ENCODE data around the gene HSD17B4. TPM values are rescaled to one million over a fixed set of nuclear protein-coding genes. Genes with fewer than 3 reads are reported as not detected.
A peak's percentile ranks its signal among the peaks of the same experiment; 100 is the strongest.

The HSD17B4 gene
- total and polyA plus RNA-seq, 2 of the 13 experiments (the other 11 are each of a cell fraction or from before 2014, with no cell fraction given) = 178 to 399 TPM

DNA sequence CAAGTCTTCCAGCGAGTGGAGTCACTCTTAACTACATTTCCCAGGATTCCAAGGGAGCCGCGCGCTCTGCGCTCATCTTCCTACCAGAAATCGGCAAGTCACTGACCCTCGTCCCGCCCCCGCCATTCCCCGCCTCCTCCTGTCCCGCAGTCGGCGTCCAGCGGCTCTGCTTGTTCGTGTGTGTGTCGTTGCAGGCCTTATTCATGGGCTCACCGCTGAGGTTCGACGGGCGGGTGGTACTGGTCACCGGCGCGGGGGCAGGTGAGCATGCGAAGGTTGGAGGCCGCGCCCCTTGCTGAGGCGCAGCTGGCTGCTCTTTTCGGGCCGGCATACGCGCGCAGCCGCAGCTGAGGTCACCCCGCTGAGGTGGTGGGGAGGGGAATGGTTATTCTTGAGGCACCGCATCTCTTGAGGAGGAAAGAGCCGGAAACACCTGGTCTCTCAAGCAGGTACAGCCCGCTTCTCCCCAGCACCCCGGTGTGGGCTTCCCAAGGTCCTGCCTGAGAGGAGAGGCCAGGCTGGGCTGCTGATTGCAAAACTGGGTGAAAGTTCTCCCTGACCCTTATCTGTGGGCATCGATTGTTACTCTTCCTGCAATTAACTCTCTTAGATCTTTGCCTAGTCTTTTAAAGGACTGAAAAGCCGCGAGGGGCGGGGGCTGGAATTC lies at the start of gene HSD17B4 (continued):
- TF ChIP-seq U2AF2 (IDR thresholded peaks at IDR 0.05; ENCODE audit: low read depth, low read length) (no peak), RFXANK (CRISPR knock-in tag; IDR thresholded peaks at IDR 0.05) (no peak), ISX (CRISPR knock-in tag; conservative IDR thresholded peaks at IDR 0.05) (no peak), PLRG1 (conservative IDR thresholded peaks at IDR 0.05) (no peak), ARID2 (CRISPR knock-in tag; IDR thresholded peaks at IDR 0.05; ENCODE audit: borderline replicate concordance) (no peak), ZFX (CRISPR knock-in tag; IDR thresholded peaks at IDR 0.05; ENCODE audit: low read depth) (peak; percentile 95), IRX3 (CRISPR knock-in tag; IDR thresholded peaks at IDR 0.05; ENCODE audit: borderline replicate concordance, low read depth) (no peak), PHB2 (IDR thresholded peaks at IDR 0.05; ENCODE audit: partially characterized antibody) (no peak), SMYD3 (CRISPR knock-in tag; IDR thresholded peaks at IDR 0.05) (no peak), ZNF263 (CRISPR knock-in tag; IDR thresholded peaks at IDR 0.05) (no peak; the same call in 1 of the 2 replicates), KDM3A (CRISPR knock-in tag; IDR thresholded peaks at IDR 0.05; ENCODE audit: low read depth) (peak; percentile 40; the same call in 1 of the 2 replicates), TARDBP (CRISPR knock-in tag; IDR thresholded peaks at IDR 0.05) (peak; percentile 11; the same call in 1 of the 2 replicates), EP300 (IDR thresholded peaks at IDR 0.05; ENCODE audit: low read depth in 2 of 2, low read length in 2 of 2) (peak; percentile 26 to 93; a peak in 3 of 4 replicates), EP300 (CRISPR knock-in tag; IDR thresholded peaks at IDR 0.05; ENCODE audit: borderline replicate concordance) (peak; percentile 59; the same call in 1 of the 2 replicates), RXRB (CRISPR knock-in tag; IDR thresholded peaks at IDR 0.05; ENCODE audit: borderline replicate concordance) (peak; percentile 100), CC2D1A (CRISPR knock-in tag; IDR thresholded peaks at IDR 0.05) (0 out of 2 replicates have a peak, but pooled peaks have one; percentile 68)
- TF ChIP-seq, protein P1, sequence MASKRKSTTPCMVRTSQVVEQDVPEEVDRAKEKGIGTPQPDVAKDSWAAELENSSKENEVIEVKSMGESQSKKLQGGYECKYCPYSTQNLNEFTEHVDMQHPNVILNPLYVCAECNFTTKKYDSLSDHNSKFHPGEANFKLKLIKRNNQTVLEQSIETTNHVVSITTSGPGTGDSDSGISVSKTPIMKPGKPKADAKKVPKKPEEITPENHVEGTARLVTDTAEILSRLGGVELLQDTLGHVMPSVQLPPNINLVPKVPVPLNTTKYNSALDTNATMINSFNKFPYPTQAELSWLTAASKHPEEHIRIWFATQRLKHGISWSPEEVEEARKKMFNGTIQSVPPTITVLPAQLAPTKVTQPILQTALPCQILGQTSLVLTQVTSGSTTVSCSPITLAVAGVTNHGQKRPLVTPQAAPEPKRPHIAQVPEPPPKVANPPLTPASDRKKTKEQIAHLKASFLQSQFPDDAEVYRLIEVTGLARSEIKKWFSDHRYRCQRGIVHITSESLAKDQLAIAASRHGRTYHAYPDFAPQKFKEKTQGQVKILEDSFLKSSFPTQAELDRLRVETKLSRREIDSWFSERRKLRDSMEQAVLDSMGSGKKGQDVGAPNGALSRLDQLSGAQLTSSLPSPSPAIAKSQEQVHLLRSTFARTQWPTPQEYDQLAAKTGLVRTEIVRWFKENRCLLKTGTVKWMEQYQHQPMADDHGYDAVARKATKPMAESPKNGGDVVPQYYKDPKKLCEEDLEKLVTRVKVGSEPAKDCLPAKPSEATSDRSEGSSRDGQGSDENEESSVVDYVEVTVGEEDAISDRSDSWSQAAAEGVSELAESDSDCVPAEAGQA (IDR thresholded peaks at IDR 0.05; ENCODE audit: low read depth) = no peak
- TF ChIP-seq, protein P1 (CRISPR knock-in tag; IDR thresholded peaks at IDR 0.05; ENCODE audit: borderline replicate concordance) = 0 out of 2 replicates have a peak, but pooled peaks have one; percentile 23
- TF ChIP-seq, protein P2, sequence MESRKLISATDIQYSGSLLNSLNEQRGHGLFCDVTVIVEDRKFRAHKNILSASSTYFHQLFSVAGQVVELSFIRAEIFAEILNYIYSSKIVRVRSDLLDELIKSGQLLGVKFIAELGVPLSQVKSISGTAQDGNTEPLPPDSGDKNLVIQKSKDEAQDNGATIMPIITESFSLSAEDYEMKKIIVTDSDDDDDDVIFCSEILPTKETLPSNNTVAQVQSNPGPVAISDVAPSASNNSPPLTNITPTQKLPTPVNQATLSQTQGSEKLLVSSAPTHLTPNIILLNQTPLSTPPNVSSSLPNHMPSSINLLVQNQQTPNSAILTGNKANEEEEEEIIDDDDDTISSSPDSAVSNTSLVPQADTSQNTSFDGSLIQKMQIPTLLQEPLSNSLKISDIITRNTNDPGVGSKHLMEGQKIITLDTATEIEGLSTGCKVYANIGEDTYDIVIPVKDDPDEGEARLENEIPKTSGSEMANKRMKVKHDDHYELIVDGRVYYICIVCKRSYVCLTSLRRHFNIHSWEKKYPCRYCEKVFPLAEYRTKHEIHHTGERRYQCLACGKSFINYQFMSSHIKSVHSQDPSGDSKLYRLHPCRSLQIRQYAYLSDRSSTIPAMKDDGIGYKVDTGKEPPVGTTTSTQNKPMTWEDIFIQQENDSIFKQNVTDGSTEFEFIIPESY (CRISPR knock-in tag; IDR thresholded peaks at IDR 0.05) = no peak
- TF ChIP-seq, protein P3, sequence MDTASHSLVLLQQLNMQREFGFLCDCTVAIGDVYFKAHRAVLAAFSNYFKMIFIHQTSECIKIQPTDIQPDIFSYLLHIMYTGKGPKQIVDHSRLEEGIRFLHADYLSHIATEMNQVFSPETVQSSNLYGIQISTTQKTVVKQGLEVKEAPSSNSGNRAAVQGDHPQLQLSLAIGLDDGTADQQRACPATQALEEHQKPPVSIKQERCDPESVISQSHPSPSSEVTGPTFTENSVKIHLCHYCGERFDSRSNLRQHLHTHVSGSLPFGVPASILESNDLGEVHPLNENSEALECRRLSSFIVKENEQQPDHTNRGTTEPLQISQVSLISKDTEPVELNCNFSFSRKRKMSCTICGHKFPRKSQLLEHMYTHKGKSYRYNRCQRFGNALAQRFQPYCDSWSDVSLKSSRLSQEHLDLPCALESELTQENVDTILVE (CRISPR knock-in tag; IDR thresholded peaks at IDR 0.05) = no peak
- TF ChIP-seq, protein P4, sequence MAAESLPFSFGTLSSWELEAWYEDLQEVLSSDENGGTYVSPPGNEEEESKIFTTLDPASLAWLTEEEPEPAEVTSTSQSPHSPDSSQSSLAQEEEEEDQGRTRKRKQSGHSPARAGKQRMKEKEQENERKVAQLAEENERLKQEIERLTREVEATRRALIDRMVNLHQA (CRISPR knock-in tag; IDR thresholded peaks at IDR 0.05) = no peak
